HG02588 (cell line): ENCODE measurements around the gene NETO1.

Source experiments
- ATAC-seq: cut with Tn5 transposase; IDR thresholded peaks from one replicate; pipeline ENCODE4 v1.9.1; 2021; ENCODE audit warnings: mild to moderate bottlenecking, moderate library complexity; ENCODE audit not compliant: unreplicated experiment

NETO1 gene

GRCh38 chr18:72846736-72847533, 20.9 kb downstream of the NETO1 start:
- ATAC-seq = no peak

- no peak for ATAC-seq
These were observed 24.0 kb downstream of the NETO1 start for GRCh38 chr18:72843743-72844142.

- no peak for ATAC-seq
These were observed 27.7 kb downstream of the NETO1 start for GRCh38 chr18:72840109-72840508.

GRCh38 chr18:72834731-72835130, 33.1 kb downstream of the NETO1 start:
- no peak for ATAC-seq

- no peak for ATAC-seq
These were observed 34.3 kb downstream of the NETO1 start for GRCh38 chr18:72833471-72833870.

- ATAC-seq = no peak
These were observed 37.7 kb downstream of the NETO1 start for GRCh38 chr18:72830109-72830508.

- no peak for ATAC-seq
These were observed 39.2 kb downstream of the NETO1 start for GRCh38 chr18:72828601-72829000.

GRCh38 chr18:72826736-72827135, 41.1 kb downstream of the NETO1 start:
- ATAC-seq = no peak

GRCh38 chr18:72823345-72823744, 44.4 kb downstream of the NETO1 start:
- ATAC-seq = no peak

- ATAC-seq = no peak
These were observed 45.6 kb downstream of the NETO1 start for GRCh38 chr18:72822202-72822601.

- no peak for ATAC-seq
These were observed 47.2 kb downstream of the NETO1 start for GRCh38 chr18:72820571-72820970.

GRCh38 chr18:72819050-72819449, 48.7 kb downstream of the NETO1 start:
- no peak for ATAC-seq

- ATAC-seq = no peak
These were observed 56.7 kb downstream of the NETO1 start for GRCh38 chr18:72811047-72811446.

- ATAC-seq = no peak
These were observed 59.1 kb downstream of the NETO1 start for GRCh38 chr18:72808680-72809079.

GRCh38 chr18:72799106-72799505, 68.7 kb downstream of the NETO1 start:
- ATAC-seq = no peak

GRCh38 chr18:72783530-72783929, 84.3 kb downstream of the NETO1 start:
- ATAC-seq = no peak

- ATAC-seq = no peak
These were observed 92.9 kb downstream of the NETO1 start for GRCh38 chr18:72774914-72775313.

GRCh38 chr18:72772916-72773315, 94.9 kb downstream of the NETO1 start:
- no peak for ATAC-seq

- no peak for ATAC-seq
These were observed 99.0 kb downstream of the NETO1 start for GRCh38 chr18:72768681-72769229.

- no peak for ATAC-seq
These were observed 105.2 kb downstream of the NETO1 start for GRCh38 chr18:72762515-72763122.

GRCh38 chr18:72752220-72752619, 115.6 kb downstream of the NETO1 start:
- ATAC-seq = no peak

GRCh38 chr18:72742002-72742401, 125.8 kb downstream of the NETO1 start:
- ATAC-seq = no peak
